GM23338 (cell line): ENCODE measurements around the gene FGF2. TPM values are rescaled to one million over a fixed set of nuclear protein-coding genes. Genes with fewer than 3 reads are reported as not detected.

Source experiments
- ATAC-seq: fragments of 200-7000 bp; cut with Tn5 transposase; 3 replicates; pipeline ENCODE4 v1.9.1; 2020
- DNase-seq: peaks from one replicate; pipeline ENCODE4 v3.0.0-alpha.2; 2015; ENCODE audit warnings: low spot score
- H2AFZ ChIP-seq: fragments of 200-600 bp; sonication (generic); 2 replicates; pipeline ENCODE4 v1.8.0; 2016; ENCODE audit warnings: antibody characterized with exemption, mild to moderate bottlenecking, moderate library complexity
- H3F3A ChIP-seq: fragments of 200-600 bp; sonication (generic); replicated peaks from 2 replicates; pipeline ENCODE4 v1.8.0; 2017; ENCODE audit warnings: antibody characterized with exemption, mixed run types, low read depth
- H3K27ac ChIP-seq: fragments of 200-600 bp; sonication (generic); 2 replicates; pipeline ENCODE4 v1.6.1; 2016; ENCODE audit warnings: low read depth
- H3K27me3 ChIP-seq: fragments of 200-600 bp; sonication (generic); 2 replicates; pipeline ENCODE4 v1.8.0; 2016; ENCODE audit warnings: mild to moderate bottlenecking, mixed run types, moderate library complexity; ENCODE audit not compliant: insufficient read depth
- H3K36me3 ChIP-seq: fragments of 200-600 bp; sonication (generic); 2 replicates; pipeline ENCODE4 v1.8.0; 2016; ENCODE audit warnings: mild to moderate bottlenecking; ENCODE audit not compliant: insufficient read depth
- H3K4me1 ChIP-seq: fragments of 200-600 bp; sonication (generic); 2 replicates; pipeline ENCODE4 v1.8.0; 2016; ENCODE audit warnings: mild to moderate bottlenecking, moderate library complexity; ENCODE audit not compliant: insufficient read depth
- H3K4me2 ChIP-seq: fragments of 200-600 bp; sonication (generic); 2 replicates; pipeline ENCODE4 v1.7.1; 2017; ENCODE audit warnings: mixed run types
- H3K4me3 ChIP-seq: fragments of 200-600 bp; sonication (generic); 2 replicates; pipeline ENCODE4 v1.6.1; 2016; ENCODE audit warnings: mixed run types
- H3K79me2 ChIP-seq: fragments of 200-600 bp; sonication (generic); replicated peaks from 2 replicates; pipeline ENCODE4 v1.8.0; 2017; ENCODE audit warnings: mild to moderate bottlenecking; ENCODE audit not compliant: insufficient read depth
- H3K9me2 ChIP-seq: fragments of 200-600 bp; sonication (generic); 2 replicates; pipeline ENCODE4 v1.8.0; 2017; ENCODE audit not compliant: insufficient read depth
- H4K20me1 ChIP-seq: fragments of 200-600 bp; sonication (generic); replicated peaks from 2 replicates; pipeline ENCODE4 v1.8.0; 2017; ENCODE audit warnings: mild to moderate bottlenecking; ENCODE audit not compliant: insufficient read depth
- H3K27ac Mint-ChIP-seq: 2 replicates; pipeline ENCODE4 v1.8.0; 2020; ENCODE audit warnings: inconsistent platforms, mild to moderate bottlenecking, moderate library complexity, mixed read lengths
- H3K27me3 Mint-ChIP-seq: 3 replicates; pipeline ENCODE4 v1.8.0; 2022; ENCODE audit warnings: low read depth, mild to moderate bottlenecking, moderate library complexity, mixed read lengths, inconsistent platforms; ENCODE audit not compliant: insufficient read depth, poor library complexity
- H3K36me3 Mint-ChIP-seq: 3 replicates; pipeline ENCODE4 v1.8.0; 2021; ENCODE audit warnings: low read depth, mild to moderate bottlenecking, inconsistent platforms, moderate library complexity, mixed read lengths
- H3K4me1 Mint-ChIP-seq: 3 replicates; pipeline ENCODE4 v1.8.0; 2020; ENCODE audit warnings: mild to moderate bottlenecking, inconsistent platforms, mixed read lengths
- H3K4me3 Mint-ChIP-seq: 3 replicates; pipeline ENCODE4 v1.8.0; 2021; ENCODE audit warnings: moderate library complexity, mild to moderate bottlenecking, inconsistent platforms, mixed read lengths
- H3K9me3 Mint-ChIP-seq: 3 replicates; pipeline ENCODE4 v1.8.0; 2020; ENCODE audit warnings: moderate library complexity, mild to moderate bottlenecking, inconsistent platforms, mixed read lengths
- CREB1 ChIP-seq: fragments of 250-450 bp; sonication (Bioruptor Pico); IDR thresholded peaks from 2 replicates; pipeline ENCODE4 v1.5.0; 2020; ENCODE audit warnings: low read depth, mild to moderate bottlenecking, moderate library complexity
- EZH2phosphoT487 ChIP-seq: fragments of 200-600 bp; sonication (generic); IDR thresholded peaks from one replicate; pipeline ENCODE4 v1.8.1; 2018; ENCODE audit warnings: antibody characterized with exemption; ENCODE audit not compliant: unreplicated experiment
- JUNB ChIP-seq: IDR thresholded peaks from one replicate; pipeline ENCODE4 v1.6.1; 2016; ENCODE audit warnings: antibody characterized with exemption; ENCODE audit not compliant: unreplicated experiment
- NANOG ChIP-seq: IDR thresholded peaks from 2 replicates; pipeline ENCODE4 v1.6.1; 2016; ENCODE audit warnings: antibody characterized with exemption, borderline replicate concordance
- POLR2AphosphoS5 ChIP-seq: IDR thresholded peaks from 2 replicates; pipeline ENCODE4 v1.6.1; 2016; ENCODE audit warnings: antibody characterized with exemption, low read depth
- ZNF114 ChIP-seq: fragments of 250-450 bp; sonication (Bioruptor Pico); IDR thresholded peaks from 2 replicates; pipeline ENCODE4 v1.5.0; 2020; ENCODE audit warnings: mild to moderate bottlenecking, moderate library complexity
- ZNF462 ChIP-seq: fragments of 250-450 bp; sonication (Bioruptor Pico); IDR thresholded peaks from 2 replicates; pipeline ENCODE4 v1.5.0; 2020; ENCODE audit warnings: mild to moderate bottlenecking, moderate library complexity
- polyA plus RNA-seq: library from polyadenylated mRNA; unstranded; fragments of >200 nt; fragmentation: Nextera tagmentation; extraction: Ambion mirVana; gene quantifications from 2 replicates; pipeline ENCODE4 v1.2.1, GENCODE V29; 2016
- total RNA-seq: library from RNA; depleted of rRNA; stranded (reverse); fragments of >200 nt; shearing (Covaris generic); gene quantifications from 2 replicates; pipeline ENCODE4 v1.2.3, GENCODE V29; 2014
- TF ChIP-seq, protein P1 (sequence below): IDR thresholded peaks from 2 replicates; pipeline ENCODE4 v1.6.1; 2016; ENCODE audit warnings: antibody characterized with exemption
- TF ChIP-seq, protein P2 (sequence below): IDR thresholded peaks from one replicate; pipeline ENCODE4 v1.6.1; 2018; ENCODE audit warnings: antibody characterized with exemption; ENCODE audit not compliant: unreplicated experiment
- TF ChIP-seq, protein P3 (sequence below), 2 experiments: fragments of 200-600 bp in 1 of 2; sonication (generic) in 1 of 2; conservative IDR thresholded peaks; 2 replicates each; pipeline versions ENCODE4 v1.5.1 to v1.6.1; 2016 to 2017; ENCODE audit warnings: antibody characterized with exemption in 2 of 2, low read depth in 2 of 2, mild to moderate bottlenecking in 2 of 2, moderate library complexity in 1 of 2

The FGF2 gene
- total and polyA plus RNA-seq, 2 experiments from 2014 or later: 28.3 to 84.4 TPM

DNA sequence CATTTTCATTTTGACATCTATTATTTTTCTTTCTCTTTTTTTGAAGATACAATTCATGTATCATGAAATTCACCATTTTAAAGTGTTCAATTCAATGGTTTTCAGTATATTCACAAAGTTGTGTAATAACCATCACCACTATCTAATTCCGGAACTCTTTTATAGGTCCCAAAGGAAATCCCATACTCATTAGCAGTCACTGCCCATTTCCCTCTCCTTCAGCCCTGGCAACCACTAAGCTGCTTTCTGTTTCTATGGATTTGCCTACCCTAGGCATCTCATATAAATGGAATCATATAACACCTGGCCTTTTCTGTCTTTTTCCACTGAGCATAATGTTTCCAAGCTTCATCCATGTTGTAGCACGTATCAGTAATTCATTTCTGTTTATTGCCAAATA is 3.2 kb upstream of the FGF2 start:
- Mint-ChIP-seq H3K4me1 (peaks cover 36% of the 10 kb centered on the region), H3K4me3 (no peak overlapping the region), H3K27ac (no peak overlapping the region), H3K9me3 (no peaks in the 10 kb centered on the region), H3K36me3 (peaks cover 10% of the 10 kb centered on the region), H3K27me3 (peaks cover 15% of the 10 kb centered on the region)
- no peak overlapping the region for H2AFZ ChIP-seq
- no peak overlapping the region for H3K27ac ChIP-seq
- H3K4me2 ChIP-seq: no peak overlapping the region
- DNase-seq: no peak
- H3K36me3 ChIP-seq: no peaks in the 10 kb centered on the region
- ATAC-seq: no peak
- no peak overlapping the region for H3K4me3 ChIP-seq
- peaks cover 9% of the 10 kb centered on the region for H3F3A ChIP-seq
- no peaks in the 10 kb centered on the region for H3K9me2 ChIP-seq
- no peak for TF ChIP-seq ZNF114 (CRISPR knock-in tag)
- TF ChIP-seq, protein P1, sequence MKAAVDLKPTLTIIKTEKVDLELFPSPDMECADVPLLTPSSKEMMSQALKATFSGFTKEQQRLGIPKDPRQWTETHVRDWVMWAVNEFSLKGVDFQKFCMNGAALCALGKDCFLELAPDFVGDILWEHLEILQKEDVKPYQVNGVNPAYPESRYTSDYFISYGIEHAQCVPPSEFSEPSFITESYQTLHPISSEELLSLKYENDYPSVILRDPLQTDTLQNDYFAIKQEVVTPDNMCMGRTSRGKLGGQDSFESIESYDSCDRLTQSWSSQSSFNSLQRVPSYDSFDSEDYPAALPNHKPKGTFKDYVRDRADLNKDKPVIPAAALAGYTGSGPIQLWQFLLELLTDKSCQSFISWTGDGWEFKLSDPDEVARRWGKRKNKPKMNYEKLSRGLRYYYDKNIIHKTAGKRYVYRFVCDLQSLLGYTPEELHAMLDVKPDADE: no peak
- TF ChIP-seq EZH2phosphoT487: no peak
- TF ChIP-seq NANOG: no peak
- TF ChIP-seq, protein P2, sequence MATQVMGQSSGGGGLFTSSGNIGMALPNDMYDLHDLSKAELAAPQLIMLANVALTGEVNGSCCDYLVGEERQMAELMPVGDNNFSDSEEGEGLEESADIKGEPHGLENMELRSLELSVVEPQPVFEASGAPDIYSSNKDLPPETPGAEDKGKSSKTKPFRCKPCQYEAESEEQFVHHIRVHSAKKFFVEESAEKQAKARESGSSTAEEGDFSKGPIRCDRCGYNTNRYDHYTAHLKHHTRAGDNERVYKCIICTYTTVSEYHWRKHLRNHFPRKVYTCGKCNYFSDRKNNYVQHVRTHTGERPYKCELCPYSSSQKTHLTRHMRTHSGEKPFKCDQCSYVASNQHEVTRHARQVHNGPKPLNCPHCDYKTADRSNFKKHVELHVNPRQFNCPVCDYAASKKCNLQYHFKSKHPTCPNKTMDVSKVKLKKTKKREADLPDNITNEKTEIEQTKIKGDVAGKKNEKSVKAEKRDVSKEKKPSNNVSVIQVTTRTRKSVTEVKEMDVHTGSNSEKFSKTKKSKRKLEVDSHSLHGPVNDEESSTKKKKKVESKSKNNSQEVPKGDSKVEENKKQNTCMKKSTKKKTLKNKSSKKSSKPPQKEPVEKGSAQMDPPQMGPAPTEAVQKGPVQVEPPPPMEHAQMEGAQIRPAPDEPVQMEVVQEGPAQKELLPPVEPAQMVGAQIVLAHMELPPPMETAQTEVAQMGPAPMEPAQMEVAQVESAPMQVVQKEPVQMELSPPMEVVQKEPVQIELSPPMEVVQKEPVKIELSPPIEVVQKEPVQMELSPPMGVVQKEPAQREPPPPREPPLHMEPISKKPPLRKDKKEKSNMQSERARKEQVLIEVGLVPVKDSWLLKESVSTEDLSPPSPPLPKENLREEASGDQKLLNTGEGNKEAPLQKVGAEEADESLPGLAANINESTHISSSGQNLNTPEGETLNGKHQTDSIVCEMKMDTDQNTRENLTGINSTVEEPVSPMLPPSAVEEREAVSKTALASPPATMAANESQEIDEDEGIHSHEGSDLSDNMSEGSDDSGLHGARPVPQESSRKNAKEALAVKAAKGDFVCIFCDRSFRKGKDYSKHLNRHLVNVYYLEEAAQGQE: no peak
- H3K79me2 ChIP-seq: peaks cover 26% of the 10 kb centered on the region
- H3K4me1 ChIP-seq: peaks cover 7% of the 10 kb centered on the region
- no peaks in the 10 kb centered on the region for H4K20me1 ChIP-seq
- no peaks in the 10 kb centered on the region for H3K27me3 ChIP-seq

- Mint-ChIP-seq H3K36me3 (peaks cover 19% of the 10 kb centered on the region), H3K4me1 (peaks cover 32% of the 10 kb centered on the region), H3K27ac (no peak overlapping the region), H3K9me3 (no peaks in the 10 kb centered on the region), H3K27me3 (peaks cover 13% of the 10 kb centered on the region), H3K4me3 (no peak overlapping the region)
- no peak overlapping the region; the same call in 1 of the 2 replicates for H2AFZ ChIP-seq
- H3K4me2 ChIP-seq: no peak overlapping the region
- peaks cover 9% of the 10 kb centered on the region for H3F3A ChIP-seq
- H3K4me1 ChIP-seq: peaks cover 15% of the 10 kb centered on the region
- no peak overlapping the region for H3K27ac ChIP-seq
- no peaks in the 10 kb centered on the region for H3K9me2 ChIP-seq
- H3K4me3 ChIP-seq: no peak overlapping the region
- H3K36me3 ChIP-seq: no peaks in the 10 kb centered on the region; the same call in 1 of the 2 replicates
- no peaks in the 10 kb centered on the region for H4K20me1 ChIP-seq
- H3K27me3 ChIP-seq: no peaks in the 10 kb centered on the region
- peaks cover 37% of the 10 kb centered on the region for H3K79me2 ChIP-seq
- ATAC-seq (no peak), DNase-seq (no peak)
- TF ChIP-seq ZNF462 (CRISPR knock-in tag) (no peak), POLR2AphosphoS5 (no peak), EZH2phosphoT487 (no peak), JUNB (no peak), CREB1 (CRISPR knock-in tag) (no peak)
- TF ChIP-seq, protein P3, sequence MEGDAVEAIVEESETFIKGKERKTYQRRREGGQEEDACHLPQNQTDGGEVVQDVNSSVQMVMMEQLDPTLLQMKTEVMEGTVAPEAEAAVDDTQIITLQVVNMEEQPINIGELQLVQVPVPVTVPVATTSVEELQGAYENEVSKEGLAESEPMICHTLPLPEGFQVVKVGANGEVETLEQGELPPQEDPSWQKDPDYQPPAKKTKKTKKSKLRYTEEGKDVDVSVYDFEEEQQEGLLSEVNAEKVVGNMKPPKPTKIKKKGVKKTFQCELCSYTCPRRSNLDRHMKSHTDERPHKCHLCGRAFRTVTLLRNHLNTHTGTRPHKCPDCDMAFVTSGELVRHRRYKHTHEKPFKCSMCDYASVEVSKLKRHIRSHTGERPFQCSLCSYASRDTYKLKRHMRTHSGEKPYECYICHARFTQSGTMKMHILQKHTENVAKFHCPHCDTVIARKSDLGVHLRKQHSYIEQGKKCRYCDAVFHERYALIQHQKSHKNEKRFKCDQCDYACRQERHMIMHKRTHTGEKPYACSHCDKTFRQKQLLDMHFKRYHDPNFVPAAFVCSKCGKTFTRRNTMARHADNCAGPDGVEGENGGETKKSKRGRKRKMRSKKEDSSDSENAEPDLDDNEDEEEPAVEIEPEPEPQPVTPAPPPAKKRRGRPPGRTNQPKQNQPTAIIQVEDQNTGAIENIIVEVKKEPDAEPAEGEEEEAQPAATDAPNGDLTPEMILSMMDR (conservative IDR thresholded peaks at IDR 0.05; ENCODE audit: low read depth in 2 of 2): no peak
Measured at GRCh38 chr4:122824616-122825015, 2.0 kb upstream of the FGF2 start.
